Mesothelial cell of epicardium (in vitro differentiated cells): ENCODE measurements around the gene VAT1L. TPM values are rescaled to one million over a fixed set of nuclear protein-coding genes. Genes with fewer than 3 reads are reported as not detected.

Experiments used
- DNase-seq, 2 experiments: peaks; one replicate each; pipeline ENCODE4 v3.0.0; 2021; ENCODE audit warnings: low spot score in 2 of 2; ENCODE audit not compliant: unreplicated experiment in 2 of 2
- H3K27ac Mint-ChIP-seq: 2 replicates; pipeline ENCODE4 v1.8.0; 2021; ENCODE audit warnings: mixed read lengths
- H3K27me3 Mint-ChIP-seq: 2 replicates; pipeline ENCODE4 v1.8.0; 2021; ENCODE audit warnings: low read depth, mixed read lengths
- H3K36me3 Mint-ChIP-seq: 2 replicates; pipeline ENCODE4 v1.8.0; 2021; ENCODE audit warnings: mixed read lengths
- H3K4me1 Mint-ChIP-seq: 2 replicates; pipeline ENCODE4 v1.8.0; 2021; ENCODE audit warnings: mixed read lengths
- H3K4me3 Mint-ChIP-seq: 2 replicates; pipeline ENCODE4 v1.8.0; 2021; ENCODE audit warnings: mild to moderate bottlenecking, moderate library complexity, mixed read lengths
- H3K9me3 Mint-ChIP-seq: 2 replicates; pipeline ENCODE4 v1.8.0; 2021; ENCODE audit warnings: mixed read lengths
- CTCF ChIP-seq: fragments of 200-600 bp; sonication (generic); IDR thresholded peaks from one replicate; pipeline ENCODE4 v1.5.0; 2021; ENCODE audit warnings: antibody characterized with exemption; ENCODE audit not compliant: unreplicated experiment
- total RNA-seq: library from RNA; stranded (reverse); gene quantifications from 3 replicates; pipeline ENCODE4 v1.2.1, GENCODE V29; 2021

Gene VAT1L
- total RNA-seq, 1 donor from 2014 or later = 6.3 TPM

GRCh38 chr16:77948835-77949234 lies 160.5 kb downstream of the VAT1L start:
- H3K4me3 Mint-ChIP-seq = no peak overlapping the region
- H3K36me3 Mint-ChIP-seq = no peaks in the 10 kb centered on the region
- H3K27me3 Mint-ChIP-seq = no peaks in the 10 kb centered on the region
- DNase-seq = no peak
- no peaks in the 10 kb centered on the region for H3K9me3 Mint-ChIP-seq
- H3K4me1 Mint-ChIP-seq = peaks cover 39% of the 10 kb centered on the region
- H3K27ac Mint-ChIP-seq = no peak overlapping the region
- TF ChIP-seq CTCF = no peak

DNA sequence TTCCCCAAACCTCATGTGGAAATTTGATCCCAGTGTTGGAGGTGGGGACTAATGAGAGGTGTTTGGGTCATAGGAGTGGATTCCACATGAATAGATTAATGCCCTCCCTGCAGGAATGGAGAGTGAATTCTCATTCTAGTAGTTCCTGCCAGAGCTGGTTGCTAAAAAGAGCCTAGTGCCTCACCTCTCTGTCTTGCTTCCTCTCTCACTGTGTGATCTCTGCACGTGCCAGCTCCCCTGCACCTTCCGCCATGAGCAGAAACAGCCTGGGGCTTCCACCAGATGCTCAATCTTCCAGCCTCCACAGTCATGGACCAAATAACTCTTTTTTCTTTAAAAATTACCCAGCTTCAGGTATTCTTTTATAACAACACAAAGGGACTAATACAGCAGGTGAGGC lies 161.1 kb downstream of the VAT1L start:
- H3K4me1 Mint-ChIP-seq = peaks cover 33% of the 10 kb centered on the region
- no peak for DNase-seq
- H3K27me3 Mint-ChIP-seq = no peaks in the 10 kb centered on the region
- no peaks in the 10 kb centered on the region for H3K9me3 Mint-ChIP-seq
- no peak for TF ChIP-seq CTCF
- H3K4me3 Mint-ChIP-seq = no peak overlapping the region
- no peak overlapping the region for H3K27ac Mint-ChIP-seq
- H3K36me3 Mint-ChIP-seq = no peaks in the 10 kb centered on the region

DNA sequence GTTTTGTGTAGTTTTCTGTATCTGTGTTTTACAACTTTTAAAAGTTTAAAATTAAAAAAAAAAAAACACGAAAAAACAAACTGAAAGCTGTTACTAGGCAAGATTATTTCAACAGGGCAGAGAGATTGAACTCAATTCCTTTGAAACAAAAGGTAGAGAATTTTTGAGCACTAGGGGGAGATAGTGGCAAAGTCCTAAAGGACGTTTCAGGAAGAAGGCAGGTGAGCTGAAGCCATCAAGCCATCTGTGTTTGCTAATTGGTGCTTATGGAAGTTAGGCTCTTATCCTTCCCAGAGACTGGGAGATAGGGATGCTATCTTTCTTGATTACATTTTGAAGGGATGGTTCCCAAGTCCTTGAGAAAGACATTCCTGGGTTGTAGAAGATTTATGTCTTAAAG lies 163.4 kb downstream of the VAT1L start:
- no peak for DNase-seq
- Mint-ChIP-seq H3K36me3 (no peaks in the 10 kb centered on the region), H3K4me1 (peaks cover 23% of the 10 kb centered on the region), H3K27ac (no peak overlapping the region), H3K27me3 (no peaks in the 10 kb centered on the region), H3K9me3 (no peaks in the 10 kb centered on the region), H3K4me3 (no peak overlapping the region)
- peak; percentile 34 for TF ChIP-seq CTCF

DNA sequence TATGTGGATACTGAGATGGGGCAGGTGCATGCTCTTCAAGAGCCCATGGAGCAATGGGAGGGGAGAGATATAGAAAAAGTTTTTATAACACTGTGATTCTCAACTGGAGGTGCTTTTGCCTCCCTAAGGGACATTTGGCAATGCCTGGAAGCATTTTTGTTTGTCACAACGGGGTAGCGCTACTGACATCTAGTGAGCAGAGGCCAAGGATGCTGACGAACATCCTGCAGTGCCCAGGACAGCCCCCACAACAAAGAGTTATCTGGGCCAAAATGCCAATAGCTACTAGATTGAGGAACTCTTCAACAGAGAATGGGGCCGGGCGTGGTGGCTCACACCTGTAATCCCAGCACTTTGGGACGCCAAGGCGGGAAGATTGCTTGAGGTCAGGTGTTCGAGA lies 166.8 kb downstream of the VAT1L start:
- Mint-ChIP-seq H3K27ac (no peak overlapping the region), H3K4me3 (no peak overlapping the region), H3K36me3 (no peaks in the 10 kb centered on the region), H3K4me1 (no peaks in the 10 kb centered on the region), H3K27me3 (no peaks in the 10 kb centered on the region), H3K9me3 (no peaks in the 10 kb centered on the region)
- DNase-seq = no peak
- TF ChIP-seq CTCF = no peak

DNA sequence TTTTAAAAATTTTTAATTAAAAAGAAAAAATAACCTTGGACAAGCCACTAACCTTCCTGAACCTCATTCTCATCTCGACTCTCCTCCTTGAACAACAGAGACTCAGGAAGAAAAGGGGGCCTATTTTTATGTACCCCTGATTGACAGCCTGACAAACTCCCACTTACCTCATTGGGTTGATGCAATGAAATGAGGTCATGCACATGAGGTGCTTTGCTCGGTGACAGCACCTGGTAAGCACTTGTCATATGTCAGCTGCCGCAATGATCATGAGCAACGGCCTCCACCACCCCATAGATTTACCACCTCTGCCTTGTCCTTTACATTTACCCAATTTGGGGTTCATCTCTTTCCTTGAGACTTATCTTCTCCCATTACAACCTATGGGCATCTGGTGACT lies 167.9 kb downstream of the VAT1L start:
- TF ChIP-seq CTCF = no peak
- Mint-ChIP-seq H3K4me1 (no peaks in the 10 kb centered on the region), H3K27me3 (no peaks in the 10 kb centered on the region), H3K9me3 (no peaks in the 10 kb centered on the region), H3K27ac (no peak overlapping the region), H3K4me3 (no peak overlapping the region), H3K36me3 (no peaks in the 10 kb centered on the region)
- no peak for DNase-seq

- H3K27ac Mint-ChIP-seq = no peak overlapping the region
- TF ChIP-seq CTCF = no peak
- no peaks in the 10 kb centered on the region for H3K9me3 Mint-ChIP-seq
- H3K4me1 Mint-ChIP-seq = peaks cover 18% of the 10 kb centered on the region
- DNase-seq = no peak
- H3K36me3 Mint-ChIP-seq = no peaks in the 10 kb centered on the region
- H3K4me3 Mint-ChIP-seq = no peak overlapping the region
- no peaks in the 10 kb centered on the region for H3K27me3 Mint-ChIP-seq
These were observed 172.4 kb downstream of the VAT1L start for GRCh38 chr16:77960766-77961165.
